Anterior cingulate cortex (tissue), 58 donors: Measurements from ENCODE around the gene FRMD8.

ENCODE experiments used
- DNase-seq, 58 donors: peaks; one replicate each; lab custom pipeline; 2025; lab: John Stamatoyannopoulos, UW

The FRMD8 gene

GRCh38 chr11:65432686-65433582 lies 46.5 kb downstream of the FRMD8 start:
- no peak for DNase-seq

GRCh38 chr11:65433657-65434056 lies 47.2 kb downstream of the FRMD8 start:
- no peak for DNase-seq

GRCh38 chr11:65434057-65434666 lies 47.7 kb downstream of the FRMD8 start:
- no peak for DNase-seq

DNA sequence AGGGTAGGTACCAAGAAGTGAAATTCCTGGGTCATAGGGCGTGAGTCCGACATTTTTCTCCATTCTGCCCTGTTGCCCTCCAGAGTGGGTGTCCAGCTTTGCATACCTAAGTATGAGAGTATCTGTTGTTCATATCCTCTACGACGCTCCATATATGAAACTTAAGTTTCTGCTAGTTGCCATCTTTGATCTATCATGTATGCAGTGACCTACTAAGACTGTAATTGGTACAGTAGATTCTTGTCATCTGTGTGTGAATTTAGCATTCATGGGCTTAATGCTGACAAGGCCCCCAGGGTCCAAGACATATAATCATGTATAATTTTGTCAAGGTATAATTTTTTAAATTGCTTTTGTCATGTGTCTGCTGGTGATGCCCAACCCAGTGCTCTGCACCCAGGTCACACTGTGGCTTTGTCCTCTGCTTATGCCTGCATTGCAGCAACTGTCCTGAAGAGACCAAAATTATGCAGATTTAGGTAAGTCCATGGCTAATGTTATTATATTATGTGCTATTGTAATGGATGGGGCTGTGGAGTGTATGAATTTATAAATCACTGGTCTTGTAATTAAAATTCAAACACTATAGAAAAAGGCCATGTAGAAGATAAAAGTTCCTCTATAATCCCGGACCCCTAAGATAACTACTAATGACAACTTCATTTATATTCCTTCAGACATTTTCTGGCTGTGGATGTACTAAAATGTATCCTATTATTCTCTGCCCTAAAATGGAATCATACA lies 48.4 kb downstream of the FRMD8 start:
- DNase-seq, result no peak

DNA sequence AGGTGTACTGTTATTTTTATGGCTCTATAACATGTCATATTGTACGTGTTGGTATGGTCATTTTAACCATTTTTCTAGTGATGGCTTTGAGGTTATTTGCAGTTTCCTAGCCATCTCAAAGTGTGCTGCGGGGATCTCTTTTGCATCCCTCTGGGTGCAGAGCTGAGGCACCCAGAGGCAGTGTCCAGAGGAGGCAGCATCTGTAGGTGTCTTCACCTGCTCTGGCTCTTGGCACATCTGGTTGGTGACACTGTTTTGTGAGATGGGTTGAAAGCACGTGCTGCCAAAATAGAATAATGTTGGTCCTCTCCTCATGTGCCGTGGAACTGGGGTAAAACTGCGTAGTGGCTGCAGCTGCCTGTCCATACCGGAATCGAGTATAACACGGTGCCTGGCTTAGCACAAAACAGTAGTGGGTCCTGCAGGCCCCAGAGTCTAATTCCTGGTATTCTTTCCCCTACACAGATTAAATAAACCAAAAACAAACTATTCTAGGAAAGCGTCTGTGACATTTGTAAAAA lies 49.0 kb downstream of the FRMD8 start:
- no peak for DNase-seq

GRCh38 chr11:65435981-65436411 lies 49.6 kb downstream of the FRMD8 start:
- no peak for DNase-seq

DNA sequence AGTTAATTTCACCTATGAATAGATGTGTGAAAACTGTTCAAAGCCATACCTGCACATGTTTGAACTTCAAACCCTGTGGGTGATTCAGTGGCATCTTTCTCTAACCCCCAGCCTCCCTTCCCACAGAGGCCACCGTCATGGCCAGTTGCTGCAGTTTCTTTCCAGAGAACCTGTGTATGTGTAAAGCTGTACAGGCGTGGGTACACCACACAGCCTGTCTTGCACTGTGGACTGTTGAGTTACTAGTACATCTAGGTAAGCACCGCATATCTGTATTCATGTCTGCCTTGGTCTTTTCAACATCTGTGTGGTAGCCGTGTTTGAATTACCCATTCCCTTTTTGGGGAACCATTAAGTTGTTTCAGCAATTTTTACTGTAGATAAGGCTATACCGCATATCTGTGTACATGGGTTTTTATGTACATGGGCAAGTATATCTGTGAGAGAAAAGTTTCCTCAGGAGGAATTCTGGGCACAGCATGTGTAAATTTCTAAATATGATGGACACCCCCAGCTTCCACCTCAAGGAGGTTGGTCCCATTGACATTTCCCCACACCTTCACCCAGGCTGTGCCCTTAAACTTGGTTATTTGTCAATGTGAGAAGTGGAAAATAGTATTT lies 50.1 kb downstream of the FRMD8 start:
- DNase-seq, result no peak

DNA sequence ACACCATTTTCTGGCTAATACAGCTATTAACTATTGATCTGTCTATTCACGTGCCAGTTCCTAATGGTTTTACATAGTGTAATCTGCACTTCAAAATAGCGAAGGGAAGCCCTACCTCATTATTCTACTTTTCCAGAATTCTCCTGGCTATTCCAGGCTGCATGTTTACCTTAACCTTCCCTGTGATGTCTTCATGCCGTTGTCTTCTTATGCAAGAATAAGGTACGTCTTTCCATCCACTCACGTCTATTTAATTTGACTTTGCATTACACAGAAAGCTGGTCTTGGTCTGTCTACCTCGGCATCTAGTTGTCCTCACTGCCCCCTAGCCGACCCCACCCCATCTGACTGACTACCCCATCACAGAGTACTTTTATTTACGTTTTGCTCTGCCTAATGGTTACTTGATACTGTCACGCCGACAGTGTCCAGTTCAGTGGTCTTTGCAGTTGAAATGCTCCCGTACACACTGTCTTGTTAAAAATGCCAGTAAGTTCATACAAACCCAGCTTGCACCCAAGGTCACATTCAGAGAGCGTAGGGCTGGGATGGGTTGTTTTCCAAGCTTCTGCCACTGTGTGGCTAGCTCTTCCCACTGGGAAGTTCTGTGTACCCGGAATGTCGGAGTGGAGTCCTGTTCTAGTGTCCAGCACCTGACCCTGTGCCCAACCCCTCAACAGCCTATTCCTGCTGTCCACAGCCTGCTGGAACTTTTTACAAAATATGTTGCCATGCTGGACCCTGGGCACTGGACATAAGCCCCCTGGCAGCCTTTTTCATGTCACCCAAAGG lies 51.2 kb downstream of the FRMD8 start:
- DNase-seq, result no peak

DNA sequence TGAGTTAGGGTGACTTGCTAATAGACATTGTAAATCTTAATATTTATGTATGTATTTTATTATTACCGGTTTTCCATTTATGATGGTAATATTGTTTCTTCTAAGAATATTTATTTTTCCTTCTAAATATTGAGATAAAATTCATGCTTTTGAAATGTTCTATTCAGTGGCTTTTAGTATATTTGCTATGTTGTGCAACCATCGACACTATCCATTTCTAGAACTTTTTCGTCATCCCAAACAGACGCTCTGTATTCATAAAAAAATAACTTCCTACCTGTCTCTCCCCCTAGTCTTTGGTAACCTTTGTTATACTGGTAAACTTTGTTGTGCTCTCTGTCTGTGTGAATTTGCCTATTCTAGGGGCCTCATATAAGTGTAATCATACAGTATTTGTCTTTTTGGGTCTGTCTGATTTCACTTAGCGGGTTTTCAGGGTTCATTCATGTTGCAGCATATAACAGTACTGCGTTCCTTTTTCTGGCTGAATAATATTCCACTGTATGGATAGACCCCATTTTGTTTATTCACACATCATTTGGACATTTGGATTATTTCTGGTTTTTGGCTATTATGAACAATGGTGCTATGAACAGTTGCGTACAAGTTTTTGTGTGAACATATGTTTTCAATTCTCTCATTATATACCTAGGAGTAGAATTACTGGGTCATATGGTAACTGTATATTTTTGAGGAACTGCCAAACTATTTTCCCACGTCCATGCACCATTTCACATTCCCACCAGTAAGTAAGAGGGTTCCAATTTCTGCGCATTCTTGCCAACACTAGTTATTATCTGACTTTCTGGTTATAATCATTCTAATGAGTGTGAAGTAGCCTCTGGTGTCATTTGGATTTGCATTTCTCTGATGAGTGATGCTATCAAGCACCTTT lies 52.1 kb downstream of the FRMD8 start:
- no peak for DNase-seq

GRCh38 chr11:65439331-65440181 lies 53.1 kb downstream of the FRMD8 start:
- no peak for DNase-seq

GRCh38 chr11:65440831-65441499 lies 54.5 kb downstream of the FRMD8 start:
- DNase-seq, result no peak

- DNase-seq, result no peak
Observed at GRCh38 chr11:65442842-65443331, 56.5 kb downstream of the FRMD8 start.

GRCh38 chr11:65444314-65445051 lies 58.0 kb downstream of the FRMD8 start:
- DNase-seq, result peak in 1 of 58 donors; percentile 31

GRCh38 chr11:65445101-65445603 lies 58.7 kb downstream of the FRMD8 start:
- no peak for DNase-seq

DNA sequence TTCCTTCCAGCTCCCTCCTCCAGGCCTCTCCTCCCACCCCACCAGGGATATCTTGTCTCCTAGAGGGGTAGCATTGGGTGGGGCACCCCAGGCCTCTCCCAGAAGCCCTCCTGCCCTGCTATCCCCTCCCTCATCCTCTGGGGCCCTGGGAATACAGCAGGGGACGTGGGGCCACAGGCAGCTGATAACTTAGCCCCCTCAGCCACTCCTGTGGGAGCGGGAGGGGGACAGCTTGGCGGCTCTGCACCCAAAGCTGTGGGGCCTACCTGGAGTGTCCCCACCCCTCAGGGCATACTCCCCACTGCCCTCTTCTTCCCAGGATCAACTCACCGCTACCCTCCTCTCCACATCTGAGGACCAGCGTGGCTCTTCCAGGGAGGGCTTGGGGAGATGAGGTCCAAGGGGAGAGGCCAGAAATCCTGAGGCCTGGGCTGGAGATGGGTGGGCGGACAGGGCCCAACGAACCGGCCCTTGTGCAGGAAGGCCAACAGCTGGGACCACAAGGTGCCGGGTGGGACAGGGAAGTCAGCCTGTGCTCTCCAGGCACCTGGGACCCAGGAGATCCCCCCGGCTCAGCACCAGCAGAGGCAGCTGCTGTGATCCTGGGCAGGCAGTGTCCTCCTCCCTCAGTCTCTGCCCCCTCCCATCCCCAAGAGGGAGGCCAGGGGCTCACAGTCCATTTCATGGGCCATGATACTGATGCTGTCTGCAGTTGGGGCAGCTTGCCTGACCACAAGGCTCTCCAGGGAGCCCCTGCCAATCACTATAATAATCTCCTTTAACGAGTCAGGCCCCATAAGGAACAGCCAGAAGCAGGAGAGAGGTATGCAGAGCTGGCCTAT lies 59.4 kb downstream of the FRMD8 start:
- peak in 1 of 58 donors; percentile 28 for DNase-seq
